ENCODE results near the gene POLE.

POLE gene

GRCh38 chr12:132677492-132677891 is 9.7 kb downstream of the POLE start:
- DNase-seq (ENCODE audit: low read depth), result no peak

- no peak for DNase-seq (ENCODE audit: low read depth)
Observed at GRCh38 chr12:132675757-132676432, 11.2 kb downstream of the POLE start.

DNA sequence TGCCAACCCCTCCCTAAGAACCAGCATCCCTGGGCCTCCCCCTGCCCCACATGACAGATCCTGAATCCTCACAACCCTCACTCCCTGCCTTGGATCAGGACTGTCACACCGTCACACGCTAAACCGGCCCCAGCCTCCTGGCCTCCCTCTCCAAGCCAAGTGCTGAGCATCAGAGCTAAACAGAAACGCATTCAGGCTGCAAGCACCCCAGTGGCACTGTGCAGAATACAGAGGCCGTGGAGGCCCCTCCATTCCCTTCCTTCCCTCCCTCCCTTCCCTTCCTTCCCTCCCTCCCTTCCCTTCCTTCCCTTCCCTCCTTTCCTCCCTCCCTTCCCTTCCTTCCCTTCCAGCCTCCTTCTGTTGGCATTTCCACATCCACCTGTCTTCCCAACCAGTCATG is 12.6 kb downstream of the POLE start:
- no peak for DNase-seq (ENCODE audit: low read depth)

DNA sequence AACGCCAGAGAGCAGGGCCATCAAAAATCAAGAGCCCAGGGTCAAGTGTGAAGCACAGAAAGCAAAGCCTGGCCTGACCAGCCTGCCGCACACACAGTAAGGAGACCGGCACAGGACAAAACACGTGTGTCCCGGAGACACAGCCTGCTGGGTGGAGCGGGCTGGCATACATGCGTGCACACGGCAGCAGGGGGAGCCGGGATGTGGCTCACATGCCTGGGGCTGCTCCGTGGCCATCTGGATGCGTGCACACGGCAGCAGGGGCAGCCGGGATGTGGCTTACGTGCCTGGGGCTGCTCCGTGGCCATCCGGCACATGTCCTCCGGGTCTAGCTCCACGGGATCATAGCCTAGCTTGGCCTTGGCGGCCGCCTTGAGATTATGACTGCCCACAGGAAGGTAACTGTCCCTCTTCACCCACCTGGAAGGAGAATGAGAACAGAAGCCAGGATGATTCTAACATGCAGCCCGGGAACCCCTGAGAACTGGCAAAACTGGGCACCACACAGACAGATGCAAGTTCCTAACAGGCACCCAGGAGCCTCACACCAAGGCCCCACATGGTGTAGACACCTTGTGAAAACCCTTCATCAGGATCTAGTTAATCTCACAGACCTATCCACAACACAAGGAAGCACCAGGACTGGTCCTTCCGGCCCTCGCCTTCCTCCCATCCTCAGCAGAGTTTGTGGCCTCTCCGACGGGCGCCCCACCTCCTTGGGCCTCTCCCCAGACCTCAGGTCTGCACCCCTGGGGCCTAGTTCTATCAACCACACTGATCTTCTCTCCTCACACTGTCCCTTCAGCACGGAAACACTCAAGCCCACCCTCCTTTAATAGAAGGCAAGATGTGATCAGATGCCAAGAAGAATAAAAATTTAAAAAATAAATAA is 13.6 kb downstream of the POLE start:
- no peak for DNase-seq (ENCODE audit: low read depth)

- DNase-seq (ENCODE audit: low read depth), result no peak
Observed at GRCh38 chr12:132672678-132673077, 14.5 kb downstream of the POLE start.

DNA sequence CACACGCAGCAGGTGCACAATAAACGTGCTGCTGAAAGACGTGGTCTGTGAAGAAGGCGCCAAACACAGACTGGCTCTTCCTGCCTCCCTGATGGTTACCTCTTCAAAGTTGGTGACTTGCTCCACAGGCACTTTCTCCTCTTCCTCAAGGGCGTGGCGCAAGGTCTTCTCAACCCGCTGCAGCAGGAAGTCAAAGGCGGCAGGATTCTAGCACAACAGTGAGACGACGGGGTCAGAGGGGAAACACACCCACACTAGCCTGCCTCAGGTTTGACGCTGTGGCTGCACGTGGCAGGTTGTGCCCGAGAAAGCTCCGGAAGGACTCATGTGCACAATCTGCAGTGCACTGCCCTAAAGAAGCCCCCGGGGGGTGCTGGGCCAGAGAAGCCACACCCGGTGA is 15.0 kb downstream of the POLE start:
- no peak for DNase-seq (ENCODE audit: low read depth)

DNA sequence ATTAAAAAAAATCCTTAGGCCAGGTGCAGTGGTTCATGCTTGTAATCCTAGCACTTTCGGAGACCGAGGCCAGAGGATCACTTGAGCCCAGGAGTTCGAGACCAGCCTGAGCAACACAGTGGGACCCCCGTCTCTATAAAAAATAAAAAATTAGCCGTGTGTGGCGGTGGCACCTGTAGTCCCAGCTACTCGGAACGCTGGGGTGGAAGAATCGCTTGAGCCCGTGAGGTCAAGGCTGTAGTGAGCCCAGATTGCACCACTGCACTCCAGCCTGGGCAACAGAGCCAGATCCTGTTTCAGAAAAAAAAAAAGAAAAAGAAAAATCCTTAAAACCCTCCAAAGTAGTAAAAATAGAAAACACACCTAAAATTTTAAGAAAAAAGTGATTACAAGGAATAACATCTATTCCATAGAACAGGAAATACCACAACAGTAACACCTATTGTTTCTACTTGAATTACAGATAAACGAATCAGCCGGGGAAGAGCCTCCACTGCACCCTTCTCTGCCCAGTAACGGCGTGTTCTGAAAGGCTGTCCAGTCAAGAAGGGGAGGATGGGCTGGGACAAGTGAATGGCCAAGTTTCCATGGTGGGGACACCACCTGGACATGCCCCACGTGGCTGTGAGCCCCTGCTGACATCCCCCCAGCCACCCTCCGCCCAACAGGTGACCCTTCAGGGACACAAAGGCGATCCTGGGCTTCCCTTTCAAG is 17.8 kb downstream of the POLE start:
- DNase-seq (ENCODE audit: low read depth), result no peak

GRCh38 chr12:132668191-132669088 is 18.7 kb downstream of the POLE start:
- no peak for DNase-seq (ENCODE audit: low read depth)

DNA sequence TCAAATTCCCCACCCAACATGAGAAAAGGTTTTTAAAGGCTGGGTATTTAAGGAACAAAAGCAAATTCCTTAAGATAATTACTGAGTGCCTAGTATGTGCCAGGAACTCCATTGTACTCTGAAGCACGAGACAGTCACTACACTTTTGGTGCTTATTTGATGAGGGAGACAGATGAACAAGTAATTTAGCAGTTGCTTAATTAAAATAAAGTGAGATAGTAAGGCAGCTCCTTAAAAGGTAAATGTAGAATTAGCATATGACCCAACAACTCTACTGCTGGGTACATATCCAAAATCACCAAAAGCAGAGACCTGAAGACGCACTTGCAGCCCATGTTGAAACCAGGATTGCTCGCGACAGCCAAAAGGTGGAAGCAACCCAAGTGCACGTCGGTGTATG is 21.3 kb downstream of the POLE start:
- no peak for DNase-seq (ENCODE audit: low read depth)

GRCh38 chr12:132665149-132665491 is 22.0 kb downstream of the POLE start:
- DNase-seq (ENCODE audit: low read depth), result no peak

- DNase-seq (ENCODE audit: low read depth), result no peak
Observed at GRCh38 chr12:132664206-132665148, 22.7 kb downstream of the POLE start.

GRCh38 chr12:132662901-132663755 is 24.0 kb downstream of the POLE start:
- no peak for DNase-seq (ENCODE audit: low read depth)

DNA sequence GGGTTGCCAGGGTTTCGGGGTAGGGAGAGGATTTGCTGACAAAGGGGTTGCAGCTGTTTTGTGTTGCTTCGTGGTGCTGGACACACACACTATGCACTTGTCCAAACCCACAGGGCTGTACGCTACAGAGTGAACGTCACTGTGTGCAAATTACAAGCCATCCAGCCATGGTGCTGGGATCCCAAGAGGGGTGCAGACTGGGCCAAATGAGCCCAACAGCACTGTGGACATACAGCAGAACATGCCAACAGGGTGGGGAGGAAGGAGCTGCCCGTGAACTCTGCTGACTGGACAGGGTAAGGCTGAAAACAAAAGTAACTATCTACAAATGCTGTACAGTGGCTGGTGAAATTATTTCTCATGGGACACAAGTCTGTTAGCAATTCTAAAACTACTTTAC is 25.2 kb downstream of the POLE start:
- no peak for DNase-seq (ENCODE audit: low read depth)

DNA sequence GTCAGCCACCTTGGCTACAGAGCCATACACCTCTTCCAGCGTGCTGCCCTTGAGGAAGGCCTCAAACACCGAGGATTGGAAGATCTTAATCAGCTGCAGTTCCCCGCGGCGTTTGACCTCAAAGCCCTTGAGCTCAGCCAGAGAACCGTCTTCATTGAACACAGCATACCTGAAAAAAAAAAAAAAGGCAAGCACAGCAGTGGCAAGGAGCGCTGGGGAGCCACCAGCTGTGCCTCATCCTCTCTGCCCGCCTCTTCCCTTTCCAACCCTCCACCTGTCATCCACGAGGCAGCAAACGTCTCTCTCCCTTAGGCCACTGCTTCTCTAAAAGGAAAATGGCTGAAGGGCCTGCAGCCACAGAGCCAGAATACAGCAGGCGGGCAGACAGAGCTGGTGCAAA is 26.1 kb downstream of the POLE start:
- DNase-seq (ENCODE audit: low read depth), result no peak

DNA sequence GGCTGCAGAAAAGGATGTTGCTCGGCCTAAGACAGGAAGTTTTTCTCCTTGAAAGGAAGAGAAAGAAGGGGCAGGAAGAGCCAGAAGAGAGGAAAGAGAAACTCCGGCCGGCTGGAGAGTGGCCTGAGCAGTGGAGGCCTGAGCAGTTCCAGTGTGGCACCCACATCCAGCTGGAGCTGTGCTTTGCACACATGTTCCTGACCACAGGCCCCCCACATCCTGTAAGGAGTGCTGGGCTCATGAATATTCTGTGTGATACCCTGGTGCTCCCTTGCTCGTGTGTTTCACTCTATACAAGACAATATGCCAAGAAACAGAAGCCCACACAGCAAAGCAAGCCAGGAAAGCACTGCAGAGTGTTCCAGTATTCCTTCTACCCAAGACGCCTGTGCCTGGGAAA is 27.1 kb downstream of the POLE start:
- DNase-seq (ENCODE audit: low read depth), result no peak

- no peak for DNase-seq (ENCODE audit: low read depth)
Observed at GRCh38 chr12:132659146-132659545, 28.0 kb downstream of the POLE start.

GRCh38 chr12:132658149-132658894 is 28.8 kb downstream of the POLE start:
- DNase-seq (ENCODE audit: low read depth), result no peak

GRCh38 chr12:132657004-132657727 is 30.0 kb downstream of the POLE start:
- no peak for DNase-seq (ENCODE audit: low read depth)

Data from activated T-helper 1 cell treated with Interleukin-2 at 50 U/mL for 16 hours (primary cell).